Right lobe of liver (tissue), 6 donors: ENCODE results near the gene TRIM2. TPM values are rescaled to one million over a fixed set of nuclear protein-coding genes. Genes with fewer than 3 reads are reported as not detected.

Experiments
- ATAC-seq, 4 donors: fragments of 200-7000 bp; cut with Tn5 transposase; one replicate each; pipeline ENCODE4 v1.9.1; 2020; ENCODE audit warnings: mild to moderate bottlenecking in 4 of 4, moderate library complexity in 4 of 4
- DNase-seq, 3 donors: peaks; one replicate each; pipeline ENCODE4 v3.0.0-alpha.2; 2020
- H3K27ac ChIP-seq, 3 donors: fragments of 200-600 bp; one replicate each; pipeline ENCODE4 v1.8.0; 2022
- H3K27me3 ChIP-seq, 2 donors: fragments of 200-600 bp; one replicate each; pipeline ENCODE4 v1.8.0; 2022
- H3K36me3 ChIP-seq, 4 donors: fragments of 200-600 bp; sonication (generic) in 1 of 4; one replicate each; pipeline versions ENCODE4 v1.5.1 to v1.8.0; 2017 to 2022; ENCODE audit warnings: control low read depth in 1 of 4
- H3K4me1 ChIP-seq, 4 donors: fragments of 200-600 bp; sonication (generic) in 1 of 4; one replicate each; pipeline versions ENCODE4 v1.5.1 to v1.8.0; 2017 to 2022; ENCODE audit warnings: control low read depth in 1 of 4
- H3K4me3 ChIP-seq, 3 donors: fragments of 200-600 bp; one replicate each; pipeline ENCODE4 v1.8.0; 2022
- H3K9me3 ChIP-seq, 4 donors: fragments of 200-600 bp; sonication (generic) in 1 of 4; one replicate each; pipeline versions ENCODE4 v1.5.1 to v1.8.0; 2017 to 2022; ENCODE audit warnings: control low read depth in 1 of 4
- POLR2A ChIP-seq: fragments of 450-650 bp; IDR thresholded peaks from one replicate; pipeline ENCODE4 v1.6.1; 2017; ENCODE audit warnings: antibody characterized with exemption, mild to moderate bottlenecking
- WGBS: methylation state at CpG from one replicate; pipeline ENCODE4 v1.1.6; 2018; ENCODE audit warnings: low coverage, low lambda C conversion rate; ENCODE audit not compliant: insufficient coverage; ENCODE audit errors: missing lambda C conversion rate; 5-methylcytosine and 5-hydroxymethylcytosine counted together
- intact Hi-C, 2 donors: fragments of 100-400 bp; cut with DNase I; formaldehyde crosslinking; loops; one replicate each; pipeline versions ENCODE4 v1.11.2 to v1.14.1; 2022
- total RNA-seq, 6 experiments: library from RNA; depleted of rRNA in 2 of 6; stranded (reverse); fragments of >200 nt in 2 of 6; fragmentation: NEBNext Ultra II Directional in 3 of 6; extraction: Animal tissue kit (Norgen Biotek cat#: 25700) in 3 of 6; gene quantifications; one replicate each; pipeline versions ENCODE4 v1.1.0 to v1.2.4, GENCODE V29; 2016 to 2023
- TF ChIP-seq, protein P1 (sequence below), 4 donors: fragments of 200-600 bp in 3 of 4; fragments of 450-650 bp in 1 of 4; IDR thresholded peaks; one replicate each; pipeline versions ENCODE4 v1.5.1 to v1.8.0; 2016 to 2022; ENCODE audit warnings: antibody characterized with exemption in 4 of 4, mild to moderate bottlenecking in 2 of 4
- donor health status: DM: no; HTN: yes; CAD: no.
- donor health status: DM: no; HTN: no; CAD: no.
- donor health status: DM: no; HTN: no; CAD: no.
- donor health status: DM: no; HTN: yes; CAD: no.
- donor health status: DM: no; HTN: yes; CAD: no.

Gene TRIM2
- total RNA-seq, 6 experiments from 2014 or later: 8.9 to 17.5 (median 10.0) TPM

GRCh38 chr4:153365003-153365402 lies 160.8 kb downstream of the TRIM2 start:
- Histone ChIP-seq H3K27ac (no peak overlapping the region), H3K27me3 (no peaks in the 10 kb centered on the region), H3K4me1 (no peaks in the 10 kb centered on the region), H3K4me3 (no peak overlapping the region), H3K9me3 (no peaks in the 10 kb centered on the region), H3K36me3 (no peaks in the 10 kb centered on the region)
- 80% methylated on average over 2 of the region's 2 CpGs for WGBS
- TF ChIP-seq POLR2A: no peak
- TF ChIP-seq, protein P1, sequence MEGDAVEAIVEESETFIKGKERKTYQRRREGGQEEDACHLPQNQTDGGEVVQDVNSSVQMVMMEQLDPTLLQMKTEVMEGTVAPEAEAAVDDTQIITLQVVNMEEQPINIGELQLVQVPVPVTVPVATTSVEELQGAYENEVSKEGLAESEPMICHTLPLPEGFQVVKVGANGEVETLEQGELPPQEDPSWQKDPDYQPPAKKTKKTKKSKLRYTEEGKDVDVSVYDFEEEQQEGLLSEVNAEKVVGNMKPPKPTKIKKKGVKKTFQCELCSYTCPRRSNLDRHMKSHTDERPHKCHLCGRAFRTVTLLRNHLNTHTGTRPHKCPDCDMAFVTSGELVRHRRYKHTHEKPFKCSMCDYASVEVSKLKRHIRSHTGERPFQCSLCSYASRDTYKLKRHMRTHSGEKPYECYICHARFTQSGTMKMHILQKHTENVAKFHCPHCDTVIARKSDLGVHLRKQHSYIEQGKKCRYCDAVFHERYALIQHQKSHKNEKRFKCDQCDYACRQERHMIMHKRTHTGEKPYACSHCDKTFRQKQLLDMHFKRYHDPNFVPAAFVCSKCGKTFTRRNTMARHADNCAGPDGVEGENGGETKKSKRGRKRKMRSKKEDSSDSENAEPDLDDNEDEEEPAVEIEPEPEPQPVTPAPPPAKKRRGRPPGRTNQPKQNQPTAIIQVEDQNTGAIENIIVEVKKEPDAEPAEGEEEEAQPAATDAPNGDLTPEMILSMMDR (IDR thresholded peaks at IDR 0.05): no peak
- ATAC-seq (no peak), DNase-seq (no peak)
- intact Hi-C loops: no loop called here

DNA sequence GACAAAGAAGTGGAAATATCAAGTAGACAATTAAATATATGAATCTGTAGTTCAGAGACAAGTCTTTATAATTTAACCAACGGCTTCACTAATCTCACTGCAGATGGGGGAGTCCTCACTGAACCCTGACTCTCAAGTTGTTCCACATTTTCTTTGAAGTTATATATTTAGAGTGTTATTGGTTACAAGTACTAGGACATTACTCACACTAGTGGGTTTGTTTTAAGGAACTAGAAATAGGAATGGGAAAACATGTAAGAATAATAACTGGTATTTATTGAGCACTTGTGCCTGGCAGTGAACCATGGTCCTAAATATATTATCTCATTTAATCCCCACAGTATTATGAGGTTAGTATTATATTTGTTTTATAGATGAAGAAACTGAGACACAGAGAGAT lies 162.2 kb downstream of the TRIM2 start:
- WGBS: 100% methylated on average over 1 of the region's 1 CpG
- TF ChIP-seq, protein P1 (IDR thresholded peaks at IDR 0.05): no peak
- no peak for TF ChIP-seq POLR2A

GRCh38 chr4:153367092-153367491 lies 162.8 kb downstream of the TRIM2 start:
- no peak for TF ChIP-seq POLR2A
- intact Hi-C loops: no loop called here
- no peak for ATAC-seq
- Histone ChIP-seq H3K27me3 (no peaks in the 10 kb centered on the region), H3K27ac (no peak overlapping the region), H3K4me1 (no peaks in the 10 kb centered on the region), H3K9me3 (no peaks in the 10 kb centered on the region), H3K4me3 (no peak overlapping the region), H3K36me3 (no peaks in the 10 kb centered on the region)
- WGBS: 80% methylated on average over 1 of the region's 1 CpG
- DNase-seq: no peak

More for the DNA sequence above, 162.2 kb downstream of the TRIM2 start:
- Histone ChIP-seq H3K27me3 (no peaks in the 10 kb centered on the region), H3K4me3 (no peak overlapping the region), H3K27ac (no peak overlapping the region), H3K9me3 (no peaks in the 10 kb centered on the region), H3K36me3 (no peaks in the 10 kb centered on the region), H3K4me1 (no peaks in the 10 kb centered on the region)
- DNase-seq (no peak), ATAC-seq (no peak)
- intact Hi-C loops: no loop called here

GRCh38 chr4:153369021-153369420 lies 164.8 kb downstream of the TRIM2 start:
- Histone ChIP-seq H3K4me1 (no peaks in the 10 kb centered on the region), H3K9me3 (no peaks in the 10 kb centered on the region), H3K4me3 (no peak overlapping the region), H3K27me3 (no peaks in the 10 kb centered on the region), H3K27ac (no peak overlapping the region), H3K36me3 (no peaks in the 10 kb centered on the region)
- 91% methylated on average over 1 of the region's 1 CpG for WGBS
- DNase-seq (no peak), ATAC-seq (no peak)
- TF ChIP-seq, protein P1 (IDR thresholded peaks at IDR 0.05): no peak
- no peak for TF ChIP-seq POLR2A
- intact Hi-C loops: no loop called here

- Histone ChIP-seq H3K27ac (no peak overlapping the region), H3K27me3 (no peaks in the 10 kb centered on the region), H3K4me1 (no peaks in the 10 kb centered on the region), H3K36me3 (no peaks in the 10 kb centered on the region), H3K9me3 (no peaks in the 10 kb centered on the region), H3K4me3 (no peak overlapping the region)
- intact Hi-C loops: no loop called here
- ATAC-seq (no peak), DNase-seq (no peak)
- 90% methylated on average over 6 of the region's 6 CpGs for WGBS
- TF ChIP-seq, protein P1 (IDR thresholded peaks at IDR 0.05): no peak
- no peak for TF ChIP-seq POLR2A
These were observed 167.5 kb downstream of the TRIM2 start for GRCh38 chr4:153371701-153372234.
